HL-60 (cell line): ENCODE data around the gene MYO15A.

Experiments
- CTCF ChIP-seq: IDR thresholded peaks from one replicate; pipeline ENCODE4 v1.5.1; 2011; ENCODE audit warnings: low read length, control low read depth, inconsistent platforms; ENCODE audit not compliant: insufficient read depth
- GABPA ChIP-seq: IDR thresholded peaks from 2 replicates; pipeline ENCODE4 v1.6.1; 2012; ENCODE audit warnings: low read depth
- POLR2AphosphoS5 ChIP-seq: IDR thresholded peaks from 2 replicates; pipeline ENCODE4 v1.6.1; 2012; ENCODE audit warnings: low read depth
- REST ChIP-seq: IDR thresholded peaks from 2 replicates; pipeline ENCODE4 v1.6.1; 2012; ENCODE audit warnings: low read depth; ENCODE audit not compliant: insufficient replicate concordance

GRCh38 chr17:18179196-18179595, 70.6 kb downstream of the MYO15A start:
- no peak for TF ChIP-seq CTCF
- no peak for TF ChIP-seq POLR2AphosphoS5
- TF ChIP-seq REST: no peak
- TF ChIP-seq GABPA: no peak
